Inferior parietal cortex (tissue), 1 donor: ENCODE measurements around the gene IL4R.
"Not testable (repeated sequence)": the region's sequence is repeated elsewhere in the genome, so short reads cannot be mapped to it uniquely, and the experiment has no call there.

Experiments
- DNase-seq: peaks from one replicate; pipeline ENCODE4 v3.0.0-alpha.2; 2016; ENCODE audit errors: extremely low spot score

IL4R gene

GRCh38 chr16:27288313-27288712 lies 25.5 kb upstream of the IL4R start:
- not testable (repeated sequence) for DNase-seq

DNA sequence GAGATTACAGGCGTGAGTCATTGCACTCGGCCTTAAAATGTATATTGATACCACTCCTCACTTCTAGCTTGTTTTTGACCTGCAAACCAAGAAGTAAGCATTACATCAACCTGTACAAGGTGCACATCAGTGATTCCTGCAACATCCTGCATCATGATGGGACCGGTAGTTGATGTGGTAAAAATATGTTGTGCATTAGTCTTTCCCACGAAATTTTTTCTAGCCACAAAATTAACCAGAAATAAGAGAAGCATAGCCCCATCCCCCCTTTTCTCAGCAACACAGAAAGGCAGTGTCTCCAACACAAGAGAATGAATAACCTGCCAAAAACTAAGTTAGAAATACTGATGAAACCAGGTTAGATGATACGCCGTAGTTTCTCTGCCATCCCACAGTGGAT lies 24.1 kb upstream of the IL4R start:
- no peak for DNase-seq

DNA sequence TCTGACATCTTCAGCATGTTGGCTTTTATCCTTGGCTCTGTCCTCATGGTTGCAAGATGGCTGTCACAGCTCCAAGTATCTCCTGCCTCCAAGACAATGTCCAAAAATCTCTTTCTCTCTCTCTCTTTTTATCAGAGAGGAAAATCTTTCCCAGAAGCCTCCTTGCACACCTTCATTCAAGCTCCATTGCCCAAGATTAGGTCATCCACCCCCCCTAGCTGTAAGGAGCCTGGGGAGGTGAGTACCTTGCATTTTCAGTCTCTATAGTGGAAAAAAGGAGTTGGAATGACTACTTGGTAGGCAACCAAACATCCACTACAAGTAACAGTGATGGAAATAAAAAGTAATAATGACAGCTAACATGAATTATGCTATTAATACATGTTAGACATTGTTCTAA lies 23.2 kb upstream of the IL4R start:
- DNase-seq, result no peak

DNA sequence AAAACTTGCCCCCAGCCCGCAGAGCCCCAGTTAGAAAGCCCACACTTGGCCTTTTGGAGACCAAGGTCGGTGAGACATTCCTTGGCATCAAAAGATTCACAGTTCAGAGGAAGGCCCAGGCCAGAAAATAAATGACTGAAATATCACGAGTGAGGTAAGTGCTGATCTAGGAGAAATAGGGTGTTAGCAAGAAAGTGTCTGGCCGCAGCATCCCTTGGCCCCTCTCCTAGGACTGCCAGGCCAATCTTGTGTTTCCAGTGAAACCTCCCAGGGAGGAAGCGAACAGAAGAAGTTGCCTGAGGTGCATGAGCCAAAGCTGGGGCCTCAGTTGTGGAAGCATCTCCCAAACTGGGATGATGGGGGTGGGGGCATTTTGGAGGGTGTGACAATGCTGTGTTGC lies 22.7 kb upstream of the IL4R start:
- no peak for DNase-seq

DNA sequence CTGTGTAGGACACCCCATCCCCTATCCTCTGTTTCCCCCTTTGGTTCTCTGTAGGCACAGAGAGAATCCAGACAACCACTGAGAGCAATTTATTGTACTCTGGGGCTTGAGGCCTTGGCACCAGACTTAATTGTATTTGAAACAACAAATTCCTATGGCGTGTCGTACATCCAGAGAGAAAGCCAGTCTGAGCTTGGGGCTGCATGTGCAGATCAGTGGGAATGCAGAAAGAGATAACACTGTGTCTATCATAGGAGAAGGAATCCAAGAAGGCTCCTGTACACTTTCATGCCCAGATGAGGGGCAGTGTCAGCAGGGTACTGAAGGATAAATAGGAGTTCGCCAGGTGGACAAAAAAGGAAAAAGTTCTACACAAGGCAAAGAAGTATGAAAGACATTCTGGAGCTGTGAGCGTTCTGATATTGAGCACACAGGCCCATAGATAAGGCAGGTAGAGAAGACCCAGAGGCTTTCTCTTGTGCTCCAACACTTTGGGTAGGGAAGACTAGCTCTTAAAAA lies 22.0 kb upstream of the IL4R start:
- no peak for DNase-seq

DNA sequence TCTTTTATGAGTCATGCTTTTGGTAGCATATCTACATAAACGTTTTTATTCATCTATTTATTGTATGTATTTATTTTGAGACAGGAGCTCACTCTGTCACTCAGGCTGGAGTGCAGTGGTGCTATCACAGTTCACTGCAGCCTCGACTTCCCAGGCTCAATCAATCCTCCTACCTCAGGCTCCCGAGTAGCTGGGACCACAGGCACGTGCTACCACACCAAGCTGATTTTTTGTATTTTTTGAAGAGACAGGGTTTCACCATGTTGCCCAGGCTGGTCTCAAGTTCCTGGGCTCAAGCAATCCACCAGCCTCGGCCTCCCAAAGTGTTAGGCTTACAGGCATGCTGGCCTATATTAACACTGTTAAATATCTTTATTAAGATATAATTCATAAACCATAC lies 20.4 kb upstream of the IL4R start:
- DNase-seq, result no peak

GRCh38 chr16:27298132-27298531 lies 15.6 kb upstream of the IL4R start:
- no peak for DNase-seq

DNA sequence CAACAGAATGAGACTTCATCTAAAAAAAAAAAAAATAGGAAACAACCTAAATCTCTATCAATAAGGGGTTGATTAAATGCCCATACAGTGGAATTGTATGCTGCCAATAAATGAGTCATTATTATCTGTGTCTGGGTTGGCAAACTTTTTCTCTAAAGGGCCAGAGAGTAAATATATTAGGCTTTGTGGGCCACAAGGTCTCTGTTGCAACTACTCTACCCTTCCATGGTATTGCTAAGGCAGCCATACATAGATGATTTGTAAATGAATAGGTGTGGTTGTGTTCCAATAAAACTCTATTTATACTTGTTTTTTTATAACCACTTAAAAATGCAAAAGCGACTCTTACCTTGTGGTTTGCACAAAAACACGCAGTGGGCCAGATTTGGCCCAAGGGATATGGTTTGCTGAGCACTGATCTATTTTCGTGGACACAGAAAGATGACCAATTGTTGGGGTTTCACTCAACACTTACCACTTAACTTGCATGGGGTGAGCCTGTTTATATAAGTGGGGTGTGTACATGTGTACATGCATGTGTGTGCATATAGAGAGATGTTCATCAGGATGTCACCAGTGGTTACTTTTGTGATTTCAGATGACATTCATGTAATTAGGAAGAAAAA lies 12.4 kb upstream of the IL4R start:
- DNase-seq, result no peak

DNA sequence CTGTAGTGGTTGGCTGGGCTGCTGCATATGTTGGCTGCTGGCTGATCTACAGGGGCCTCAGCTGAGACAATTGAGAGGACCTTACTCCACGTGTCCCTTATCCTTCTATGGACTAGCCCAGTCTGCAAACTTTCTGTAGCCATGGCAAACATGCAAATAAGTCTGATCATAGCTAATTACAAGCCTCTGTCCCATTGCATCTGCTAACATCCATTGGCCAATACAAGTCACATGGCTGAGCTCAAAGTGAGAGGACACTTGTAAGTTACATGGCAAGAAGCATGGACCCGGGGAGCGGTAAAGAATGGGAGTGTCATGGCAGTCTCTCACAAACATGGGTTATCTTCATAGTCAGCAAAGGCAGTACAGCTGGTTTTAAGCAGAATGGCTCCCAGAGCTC lies 11.6 kb upstream of the IL4R start:
- no peak for DNase-seq

DNA sequence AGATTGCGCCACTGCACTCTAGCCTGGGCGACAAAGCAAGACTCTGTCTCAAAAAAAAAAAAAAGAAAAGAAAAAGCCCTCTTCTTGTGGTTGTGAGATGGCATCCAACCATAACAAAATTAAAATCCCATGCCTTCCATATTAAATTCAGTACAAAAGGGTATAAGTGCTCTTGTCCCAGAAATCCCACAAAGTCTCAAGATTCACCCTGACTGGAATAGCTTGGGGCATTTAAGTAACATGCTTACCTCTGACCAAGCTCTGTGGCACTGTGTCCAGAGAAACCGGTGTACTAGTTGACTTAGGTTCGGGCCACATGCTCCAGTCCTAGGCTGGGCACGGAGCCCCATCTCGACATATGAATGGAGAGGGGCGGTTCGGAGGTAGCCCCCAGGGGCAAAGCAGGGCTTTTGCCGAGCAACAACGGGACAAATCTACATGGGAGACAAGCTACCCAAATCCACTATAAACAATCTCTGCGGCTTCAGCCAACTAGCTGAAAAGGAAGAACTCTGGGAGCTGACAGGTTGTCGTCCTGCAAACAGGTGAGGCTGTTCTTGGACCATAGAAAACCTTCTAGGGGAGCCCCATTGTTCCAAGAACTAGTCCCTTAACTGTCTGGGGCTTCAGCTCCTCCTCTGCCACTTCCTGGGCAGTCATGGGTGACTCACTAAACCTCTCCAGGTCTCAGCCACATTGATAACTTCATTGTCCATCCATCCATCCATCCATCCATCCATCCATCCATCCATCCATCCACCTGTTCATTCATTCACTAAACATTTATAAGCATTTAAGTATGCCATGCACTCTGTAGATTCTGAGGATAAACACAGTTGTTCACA lies 10.3 kb upstream of the IL4R start:
- no peak for DNase-seq

DNA sequence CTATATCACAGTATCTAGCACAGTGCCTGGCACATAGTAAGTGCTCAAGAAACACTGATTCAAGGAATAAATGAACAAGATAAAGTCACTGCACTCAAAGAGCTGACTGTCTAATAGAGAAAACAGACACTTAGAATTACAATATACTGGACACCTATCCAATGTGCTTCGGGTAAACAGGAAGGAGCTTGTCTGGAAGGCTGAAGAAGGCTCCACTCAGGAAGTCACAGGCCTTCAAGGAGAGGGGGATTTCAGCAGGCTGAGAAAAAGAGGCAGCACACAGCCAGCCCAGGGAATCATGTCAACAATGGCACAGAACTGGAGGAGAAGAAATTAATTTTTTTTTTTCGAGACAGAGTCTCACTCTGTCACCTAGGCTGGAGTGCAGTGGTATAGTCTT lies 9.7 kb upstream of the IL4R start:
- DNase-seq, result no peak

GRCh38 chr16:27304881-27305745 lies 8.7 kb upstream of the IL4R start:
- no peak for DNase-seq

- DNase-seq, result no peak
Measured at GRCh38 chr16:27305839-27306442, 7.8 kb upstream of the IL4R start.

- DNase-seq, result no peak
Measured at GRCh38 chr16:27308792-27309191, 5.0 kb upstream of the IL4R start.

DNA sequence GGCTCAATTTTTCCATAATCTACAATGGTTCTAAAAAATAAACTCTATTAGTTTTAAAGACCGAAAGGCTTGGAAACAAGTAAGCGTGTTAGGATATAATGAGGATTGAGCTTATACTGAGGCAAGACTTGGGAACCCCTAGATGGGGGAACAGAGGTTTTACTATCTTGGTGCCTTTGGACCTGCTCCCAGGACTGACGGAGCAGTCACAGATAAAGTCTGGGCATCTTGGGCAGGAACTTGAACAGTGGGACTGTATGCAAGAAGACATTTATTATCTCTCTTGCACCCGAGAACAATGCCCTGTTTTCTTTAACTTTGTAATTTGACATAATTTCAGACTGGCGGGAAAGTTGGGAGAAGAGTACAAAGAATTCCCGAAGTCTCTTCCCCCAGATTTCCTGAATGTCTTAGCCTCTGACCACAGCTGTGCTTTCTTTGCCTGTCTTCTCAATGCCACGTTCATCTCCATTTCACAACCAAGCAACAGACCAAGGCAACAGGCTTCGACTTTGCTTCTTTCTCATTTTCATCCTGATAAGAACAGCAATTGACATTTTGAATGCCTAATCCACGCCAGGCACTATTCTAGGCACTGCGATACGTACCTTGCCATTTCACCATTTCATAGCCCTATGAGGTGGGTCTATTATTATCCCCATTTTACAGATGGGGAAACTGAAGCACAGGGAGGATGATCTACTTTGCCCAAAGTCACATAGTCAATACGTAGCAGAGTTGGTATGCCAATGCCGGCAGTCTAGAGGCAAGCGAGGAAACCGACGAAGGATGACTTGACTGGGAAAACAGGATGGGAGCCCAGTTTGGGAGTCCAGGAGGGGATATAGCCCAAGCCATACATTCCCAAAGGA lies 3.0 kb upstream of the IL4R start:
- DNase-seq, result no peak

GRCh38 chr16:27311448-27311830 lies 2.3 kb upstream of the IL4R start:
- DNase-seq, result no peak

DNA sequence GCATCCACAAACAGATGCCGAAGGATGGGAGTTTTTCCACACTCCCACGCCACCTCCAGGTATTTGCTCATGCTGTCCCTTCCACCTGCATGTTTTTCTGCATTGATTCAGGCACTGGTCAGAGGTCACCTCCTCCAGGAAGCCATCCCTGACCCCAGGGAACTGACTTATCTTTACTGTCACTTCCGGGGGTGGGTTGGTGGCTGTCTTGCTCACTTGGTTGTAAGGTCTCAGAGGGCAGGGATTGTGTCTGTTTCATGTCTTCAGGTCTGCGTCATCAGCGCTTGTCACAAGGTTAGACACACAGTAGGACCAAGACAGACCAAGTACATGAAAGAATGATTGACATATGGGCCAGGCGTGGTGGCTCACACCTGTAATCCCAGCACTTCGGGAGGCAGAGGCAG lies 1.9 kb upstream of the IL4R start:
- no peak for DNase-seq

- DNase-seq, result no peak
Measured at GRCh38 chr16:27312580-27313421, 973 bp upstream of the IL4R start.

- no peak for DNase-seq
Measured at GRCh38 chr16:27314161-27314723, 468 bp downstream of the IL4R start.

DNA sequence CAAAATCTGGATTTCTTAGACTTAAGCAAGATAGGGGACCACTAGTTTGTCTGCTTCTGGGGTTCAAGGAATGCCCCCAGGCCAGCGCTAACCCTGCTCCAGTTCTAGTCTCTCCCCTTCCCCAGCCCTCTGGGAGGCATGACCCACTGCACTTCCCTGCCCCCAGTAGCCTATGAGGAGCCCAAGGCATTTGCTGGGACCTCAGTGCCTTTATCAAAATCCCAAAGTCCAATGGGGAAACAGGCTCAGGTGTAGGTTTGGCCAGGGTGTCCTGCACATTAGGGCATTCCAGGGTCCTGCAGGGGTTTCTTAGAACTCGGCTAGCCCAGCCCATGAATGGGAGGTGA lies 1.2 kb downstream of the IL4R start:
- DNase-seq, result no peak
